22Rv1 (cell line): ENCODE results near the gene NELL1.

Source experiments
- ZFX ChIP-seq: fragments of 450-650 bp; IDR thresholded peaks from 2 replicates; pipeline ENCODE4 v1.6.1; 2017; ENCODE audit warnings: antibody characterized with exemption, borderline replicate concordance
- TF ChIP-seq, protein P1 (sequence below): fragments of 450-650 bp; IDR thresholded peaks from 2 replicates; pipeline ENCODE4 v1.5.1; 2017; ENCODE audit warnings: mild to moderate bottlenecking

GRCh38 chr11:21614961-21615360, 945.6 kb downstream of the NELL1 start:
- TF ChIP-seq, protein P1, sequence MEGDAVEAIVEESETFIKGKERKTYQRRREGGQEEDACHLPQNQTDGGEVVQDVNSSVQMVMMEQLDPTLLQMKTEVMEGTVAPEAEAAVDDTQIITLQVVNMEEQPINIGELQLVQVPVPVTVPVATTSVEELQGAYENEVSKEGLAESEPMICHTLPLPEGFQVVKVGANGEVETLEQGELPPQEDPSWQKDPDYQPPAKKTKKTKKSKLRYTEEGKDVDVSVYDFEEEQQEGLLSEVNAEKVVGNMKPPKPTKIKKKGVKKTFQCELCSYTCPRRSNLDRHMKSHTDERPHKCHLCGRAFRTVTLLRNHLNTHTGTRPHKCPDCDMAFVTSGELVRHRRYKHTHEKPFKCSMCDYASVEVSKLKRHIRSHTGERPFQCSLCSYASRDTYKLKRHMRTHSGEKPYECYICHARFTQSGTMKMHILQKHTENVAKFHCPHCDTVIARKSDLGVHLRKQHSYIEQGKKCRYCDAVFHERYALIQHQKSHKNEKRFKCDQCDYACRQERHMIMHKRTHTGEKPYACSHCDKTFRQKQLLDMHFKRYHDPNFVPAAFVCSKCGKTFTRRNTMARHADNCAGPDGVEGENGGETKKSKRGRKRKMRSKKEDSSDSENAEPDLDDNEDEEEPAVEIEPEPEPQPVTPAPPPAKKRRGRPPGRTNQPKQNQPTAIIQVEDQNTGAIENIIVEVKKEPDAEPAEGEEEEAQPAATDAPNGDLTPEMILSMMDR: no peak
- TF ChIP-seq ZFX: no peak
